BLaER1 (cell line): ENCODE data around the gene MICU2.

Source experiments
- H3K27ac ChIP-seq: shearing (Covaris generic); formaldehyde crosslinking; 2 replicates; pipeline ENCODE4 v1.8.1; 2022
- H3K27me3 ChIP-seq: shearing (Covaris generic); formaldehyde crosslinking; 2 replicates; pipeline ENCODE4 v1.8.1; 2022
- H3K36me3 ChIP-seq: shearing (Covaris generic); formaldehyde crosslinking; 2 replicates; pipeline ENCODE4 v1.8.1; 2022
- H3K4me1 ChIP-seq: shearing (Covaris generic); formaldehyde crosslinking; 2 replicates; pipeline ENCODE4 v1.8.1; 2022
- H3K4me2 ChIP-seq: shearing (Covaris generic); formaldehyde crosslinking; 2 replicates; pipeline ENCODE4 v1.8.1; 2022
- H3K4me3 ChIP-seq: shearing (Covaris generic); formaldehyde crosslinking; 2 replicates; pipeline ENCODE4 v1.8.1; 2022
- H3K9ac ChIP-seq: shearing (Covaris generic); formaldehyde crosslinking; 2 replicates; pipeline ENCODE4 v1.8.1; 2022
- H3K9me3 ChIP-seq: shearing (Covaris generic); formaldehyde crosslinking; 2 replicates; pipeline ENCODE4 v1.8.1; 2022
- H4K20me1 ChIP-seq: shearing (Covaris generic); formaldehyde crosslinking; 2 replicates; pipeline ENCODE4 v1.8.1; 2022
- Cebpa-rat ChIP-seq: shearing (Covaris generic); IDR thresholded peaks from 2 replicates; pipeline ENCODE4 v1.8.1; 2022

MICU2 gene

DNA sequence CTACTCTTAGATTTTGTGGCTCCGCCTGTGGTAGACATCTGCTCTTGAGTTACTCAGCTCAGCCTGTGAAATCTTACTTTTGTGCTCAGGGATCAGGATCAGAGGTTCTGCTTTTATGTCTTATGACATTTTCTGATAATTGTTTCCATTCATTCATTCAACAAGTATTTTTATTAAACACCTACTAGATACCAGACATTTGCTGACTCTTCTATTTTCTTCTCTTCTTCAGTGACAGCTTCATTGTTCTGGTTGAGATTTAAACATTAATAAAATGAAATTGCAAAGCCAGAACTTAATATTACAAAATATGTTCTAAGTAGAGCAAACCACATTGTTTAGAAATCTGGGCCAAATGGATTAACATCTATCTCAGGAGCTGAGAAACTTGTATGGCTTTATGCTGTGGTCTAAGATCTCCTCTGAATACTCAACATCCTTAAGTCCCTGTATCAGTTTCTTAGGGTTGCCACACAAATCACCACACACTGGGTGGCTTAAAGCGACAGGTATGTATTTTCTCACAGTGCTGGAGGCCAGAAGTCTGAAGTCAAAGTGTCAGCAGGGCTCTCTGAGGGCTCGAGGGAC is 15.8 kb upstream of the MICU2 start:
- H3K36me3 ChIP-seq: no peaks in the 10 kb centered on the region
- H4K20me1 ChIP-seq: no peaks in the 10 kb centered on the region
- H3K9me3 ChIP-seq: no peaks in the 10 kb centered on the region
- peaks cover 22% of the 10 kb centered on the region for H3K4me1 ChIP-seq
- no peak for TF ChIP-seq Cebpa-rat
- H3K27me3 ChIP-seq: no peaks in the 10 kb centered on the region
- no peak overlapping the region for H3K4me2 ChIP-seq
- H3K9ac ChIP-seq: no peak overlapping the region
- no peak overlapping the region for H3K4me3 ChIP-seq
- H3K27ac ChIP-seq: no peak overlapping the region

DNA sequence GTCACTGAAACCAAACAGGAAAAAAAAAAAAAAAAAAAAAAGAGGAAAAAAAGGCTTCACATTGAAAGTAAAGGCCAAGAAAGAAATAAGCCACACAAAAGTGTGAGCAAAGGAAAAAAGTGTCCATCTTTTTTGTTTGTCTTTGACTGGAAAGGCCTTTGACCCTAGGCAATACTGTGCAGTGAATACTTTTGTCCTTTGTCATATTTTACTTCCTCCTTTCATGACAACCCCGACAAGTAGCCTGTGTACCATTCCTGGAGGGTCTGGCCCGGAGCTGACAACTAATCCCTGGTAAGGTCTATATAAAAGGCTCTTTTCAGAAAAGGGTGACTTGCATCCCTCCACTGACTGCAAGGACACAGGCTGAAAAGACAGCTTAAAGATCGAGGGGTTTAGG is 12.9 kb upstream of the MICU2 start:
- no peaks in the 10 kb centered on the region for H3K36me3 ChIP-seq
- H3K4me1 ChIP-seq: peaks cover 26% of the 10 kb centered on the region
- H3K27me3 ChIP-seq: no peaks in the 10 kb centered on the region
- 0 out of 2 replicates have a peak overlapping the region, but pooled peaks have one; percentile 22 for H3K9ac ChIP-seq
- H4K20me1 ChIP-seq: no peaks in the 10 kb centered on the region
- peak overlapping the region; percentile 69 for H3K27ac ChIP-seq
- TF ChIP-seq Cebpa-rat: no peak
- H3K4me3 ChIP-seq: no peak overlapping the region
- H3K9me3 ChIP-seq: no peaks in the 10 kb centered on the region
- H3K4me2 ChIP-seq: peak overlapping the region; percentile 82

DNA sequence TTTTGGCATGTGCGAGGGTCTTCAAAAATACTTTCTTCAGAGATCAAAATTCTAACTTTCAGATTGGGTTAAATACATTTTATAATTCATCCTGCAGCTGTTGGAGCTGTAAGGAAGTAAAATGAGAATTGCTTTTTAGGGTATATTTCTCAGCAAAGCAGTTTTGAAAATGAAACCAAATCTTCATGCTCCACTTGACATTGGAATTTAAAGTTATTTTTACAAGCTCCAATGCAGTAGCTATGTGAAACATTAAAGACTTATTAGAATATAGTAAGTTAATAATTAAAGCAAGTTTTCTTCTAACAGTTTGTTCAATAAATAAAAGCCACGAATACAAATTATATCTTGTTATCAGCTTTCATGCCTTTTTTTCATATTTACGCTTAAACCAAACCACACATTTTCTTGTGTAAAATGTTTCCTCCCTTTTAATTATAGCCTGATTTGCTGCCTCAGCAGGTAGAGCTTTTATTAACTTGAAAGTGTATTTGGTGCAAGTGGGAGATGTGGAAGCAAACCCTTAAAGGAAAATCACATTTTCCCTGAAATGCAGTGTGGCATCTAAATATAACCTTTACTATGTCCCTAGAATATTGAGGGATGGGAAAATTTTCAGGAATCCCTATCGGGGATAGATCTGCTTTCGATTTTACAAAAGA is 12.4 kb upstream of the MICU2 start:
- H3K9ac ChIP-seq: peak overlapping the region; percentile 54; the same call in 1 of the 2 replicates
- H3K4me1 ChIP-seq: peaks cover 31% of the 10 kb centered on the region
- TF ChIP-seq Cebpa-rat: no peak
- peaks cover 2% of the 10 kb centered on the region for H3K9me3 ChIP-seq
- no peaks in the 10 kb centered on the region for H4K20me1 ChIP-seq
- H3K27me3 ChIP-seq: no peaks in the 10 kb centered on the region
- H3K4me3 ChIP-seq: peak overlapping the region; percentile 47
- H3K36me3 ChIP-seq: no peaks in the 10 kb centered on the region
- H3K4me2 ChIP-seq: peak overlapping the region; percentile 82
- peak overlapping the region; percentile 69 for H3K27ac ChIP-seq

DNA sequence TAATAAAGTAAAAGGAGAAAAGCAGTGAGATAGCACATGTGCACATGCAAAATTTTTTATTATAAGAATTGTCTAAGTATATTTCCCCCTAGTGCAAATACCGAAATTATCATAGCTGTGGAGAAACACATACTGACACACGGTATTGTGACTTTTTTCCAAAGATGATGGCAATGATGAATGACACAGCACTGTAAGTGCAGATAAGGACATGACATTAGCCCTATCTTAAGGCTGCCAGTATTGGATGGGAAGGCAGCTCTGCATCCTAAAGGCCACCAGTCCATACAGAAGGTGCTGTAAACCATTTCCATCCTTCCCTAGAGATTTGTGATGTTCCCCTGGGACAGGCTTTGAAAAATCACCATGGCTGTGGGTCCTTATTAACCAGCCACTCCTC is 11.5 kb upstream of the MICU2 start:
- H3K9ac ChIP-seq: no peak overlapping the region
- H3K36me3 ChIP-seq: no peaks in the 10 kb centered on the region
- H3K9me3 ChIP-seq: peaks cover 9% of the 10 kb centered on the region
- H3K27me3 ChIP-seq: no peaks in the 10 kb centered on the region
- peaks cover 31% of the 10 kb centered on the region for H3K4me1 ChIP-seq
- H3K4me3 ChIP-seq: no peak overlapping the region
- TF ChIP-seq Cebpa-rat: no peak
- no peaks in the 10 kb centered on the region for H4K20me1 ChIP-seq
- peak overlapping the region; percentile 82 for H3K4me2 ChIP-seq
- no peak overlapping the region for H3K27ac ChIP-seq

DNA sequence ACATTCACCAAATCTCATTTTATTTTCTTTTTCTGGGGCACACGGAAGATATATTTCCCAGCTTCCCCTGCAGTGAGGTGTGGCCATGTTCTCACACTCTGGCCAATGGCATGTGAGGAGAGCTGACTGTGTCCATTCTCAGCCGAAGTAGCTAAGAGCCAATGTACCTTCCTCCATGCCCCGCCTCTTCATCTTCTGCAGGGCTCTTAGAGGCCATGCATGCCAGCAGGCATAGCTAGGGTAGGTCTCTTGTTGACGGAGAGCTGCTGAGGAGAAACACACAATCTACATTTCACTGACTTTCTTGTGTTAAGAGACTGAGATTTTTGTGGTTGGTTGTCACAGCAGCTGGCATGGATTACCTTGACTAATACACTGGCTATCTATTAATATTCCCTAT is 9.8 kb upstream of the MICU2 start:
- Histone ChIP-seq H3K27me3 (no peaks in the 10 kb centered on the region), H3K4me1 (peaks cover 31% of the 10 kb centered on the region), H3K4me2 (no peak overlapping the region), H3K9ac (no peak overlapping the region), H3K27ac (no peak overlapping the region), H3K9me3 (peaks cover 9% of the 10 kb centered on the region), H3K36me3 (no peaks in the 10 kb centered on the region), H4K20me1 (no peaks in the 10 kb centered on the region), H3K4me3 (no peak overlapping the region)
- TF ChIP-seq Cebpa-rat: no peak

DNA sequence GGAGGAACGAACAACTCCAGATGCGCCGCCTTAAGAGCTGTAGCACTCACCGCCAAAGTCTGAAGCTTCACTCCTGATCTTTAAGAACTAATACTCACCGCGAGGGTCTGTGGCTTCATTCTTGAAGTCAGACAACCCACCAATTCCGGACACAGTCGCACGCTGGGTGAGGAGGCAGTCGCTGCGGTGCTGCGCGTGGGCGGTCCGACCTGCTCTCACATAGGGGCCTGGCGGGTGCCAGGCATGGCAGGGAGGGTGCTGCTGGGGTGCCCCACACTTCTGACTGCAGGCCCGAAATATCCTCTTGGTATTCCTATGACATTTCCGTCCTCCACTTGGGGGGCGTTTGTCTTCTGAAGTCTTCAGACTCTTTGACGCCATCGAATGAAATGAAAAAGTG is 7.4 kb upstream of the MICU2 start:
- peaks cover 21% of the 10 kb centered on the region for H3K4me1 ChIP-seq
- TF ChIP-seq Cebpa-rat: no peak
- H3K27ac ChIP-seq: no peak overlapping the region
- H4K20me1 ChIP-seq: no peaks in the 10 kb centered on the region
- H3K4me3 ChIP-seq: no peak overlapping the region
- no peak overlapping the region for H3K9ac ChIP-seq
- peaks cover 9% of the 10 kb centered on the region for H3K9me3 ChIP-seq
- no peak overlapping the region; the same call in 1 of the 2 replicates for H3K4me2 ChIP-seq
- H3K36me3 ChIP-seq: no peaks in the 10 kb centered on the region
- no peaks in the 10 kb centered on the region for H3K27me3 ChIP-seq

DNA sequence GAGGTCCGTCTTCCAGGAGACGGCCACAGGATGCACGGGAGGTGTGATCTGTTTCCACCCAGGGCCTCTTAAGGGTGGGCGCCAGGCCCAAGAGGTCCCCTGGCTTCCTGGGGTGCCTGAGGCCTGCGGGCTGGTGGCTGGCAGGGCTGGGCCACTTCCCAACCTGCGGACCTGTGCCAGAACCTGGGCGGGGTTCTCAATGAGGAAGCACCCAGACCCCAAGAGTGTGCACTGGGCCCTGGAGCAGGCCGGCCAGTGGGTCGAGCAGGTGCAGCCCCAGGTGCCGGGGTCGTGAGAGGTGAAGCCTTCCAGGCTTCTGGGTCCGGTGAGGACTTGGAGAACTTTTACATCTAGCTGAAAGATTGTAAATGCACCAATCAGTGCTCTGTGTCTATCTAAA is 6.7 kb upstream of the MICU2 start:
- Histone ChIP-seq H3K4me3 (no peak overlapping the region), H3K27ac (no peak overlapping the region), H4K20me1 (no peaks in the 10 kb centered on the region), H3K36me3 (no peaks in the 10 kb centered on the region), H3K9ac (no peak overlapping the region), H3K4me1 (peaks cover 14% of the 10 kb centered on the region), H3K4me2 (no peak overlapping the region), H3K9me3 (peaks cover 9% of the 10 kb centered on the region), H3K27me3 (no peaks in the 10 kb centered on the region)
- TF ChIP-seq Cebpa-rat: no peak

DNA sequence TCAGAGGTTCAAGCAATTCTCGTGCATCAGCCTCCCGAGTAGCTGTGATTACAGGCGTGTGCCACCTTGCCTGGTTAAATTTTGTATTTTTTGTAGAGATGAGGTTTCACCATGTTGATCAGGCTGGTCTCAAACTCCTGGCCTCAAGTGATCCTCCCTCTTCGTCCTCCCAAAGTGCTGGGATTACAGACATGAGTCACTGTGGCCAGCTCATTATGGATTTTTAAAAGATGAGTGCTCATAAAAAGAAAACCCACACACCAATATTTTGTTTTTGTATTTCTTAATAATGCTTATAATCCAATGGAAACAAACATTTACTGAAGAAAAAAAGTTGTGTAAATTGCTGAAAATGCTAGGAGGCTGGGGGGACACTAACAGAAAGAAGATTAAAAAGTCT is 5.0 kb upstream of the MICU2 start:
- Histone ChIP-seq H3K36me3 (no peaks in the 10 kb centered on the region), H3K27me3 (no peaks in the 10 kb centered on the region), H3K4me3 (no peak overlapping the region), H3K9me3 (peaks cover 9% of the 10 kb centered on the region), H3K4me2 (no peak overlapping the region), H4K20me1 (no peaks in the 10 kb centered on the region), H3K9ac (no peak overlapping the region), H3K4me1 (peaks cover 17% of the 10 kb centered on the region), H3K27ac (no peak overlapping the region)
- TF ChIP-seq Cebpa-rat: no peak

DNA sequence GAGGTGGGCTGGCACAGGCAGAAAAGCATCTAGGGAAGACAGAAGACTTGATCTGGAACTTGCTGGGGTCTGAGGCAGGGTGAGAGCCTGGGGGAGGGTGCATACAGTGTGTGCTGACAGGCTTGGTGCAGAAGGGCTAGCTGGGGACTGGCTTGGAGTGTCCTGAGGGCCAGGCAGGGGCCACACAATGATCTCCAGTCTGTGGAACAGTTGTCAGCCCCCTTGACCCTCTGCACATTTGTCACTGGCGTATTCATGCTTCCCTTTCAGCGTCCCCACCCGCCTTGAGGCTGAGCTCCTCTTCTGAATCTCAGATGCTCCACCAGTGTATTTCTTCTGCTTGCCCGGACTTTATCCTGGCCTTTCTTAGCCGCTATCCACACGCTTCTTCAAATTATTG is 2.8 kb upstream of the MICU2 start:
- Histone ChIP-seq H3K4me1 (peaks cover 20% of the 10 kb centered on the region), H4K20me1 (no peaks in the 10 kb centered on the region), H3K27me3 (no peaks in the 10 kb centered on the region), H3K4me2 (no peak overlapping the region), H3K27ac (no peak overlapping the region), H3K9me3 (peaks cover 11% of the 10 kb centered on the region), H3K9ac (no peak overlapping the region), H3K4me3 (no peak overlapping the region), H3K36me3 (peaks cover 1% of the 10 kb centered on the region)
- no peak for TF ChIP-seq Cebpa-rat

DNA sequence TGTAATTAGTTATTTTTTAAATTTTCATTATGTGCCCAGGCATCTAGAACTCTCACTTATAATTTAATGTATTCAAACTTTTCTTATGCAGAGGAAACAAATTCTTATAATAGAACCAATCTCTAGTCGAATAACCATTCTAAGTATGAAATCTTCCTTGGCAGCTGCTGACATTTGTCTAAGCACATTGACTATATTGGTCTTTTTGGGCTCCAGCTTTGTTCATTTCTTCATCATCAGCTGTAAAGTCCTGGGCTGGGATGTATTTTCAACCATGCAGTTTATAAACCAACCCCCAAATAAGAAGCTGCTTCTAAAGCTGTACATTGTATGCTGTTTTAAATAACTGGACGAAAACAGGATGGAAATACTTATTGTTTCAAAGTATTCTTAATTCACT is 2.3 kb upstream of the MICU2 start:
- no peaks in the 10 kb centered on the region for H3K27me3 ChIP-seq
- H3K9ac ChIP-seq: no peak overlapping the region
- no peak overlapping the region for H3K4me2 ChIP-seq
- H3K27ac ChIP-seq: no peak overlapping the region
- H3K4me1 ChIP-seq: peaks cover 16% of the 10 kb centered on the region
- H3K4me3 ChIP-seq: no peak overlapping the region
- no peaks in the 10 kb centered on the region for H4K20me1 ChIP-seq
- peaks cover 14% of the 10 kb centered on the region for H3K9me3 ChIP-seq
- TF ChIP-seq Cebpa-rat: no peak
- peaks cover 6% of the 10 kb centered on the region for H3K36me3 ChIP-seq
